ENCODE data around the gene TCF7L2. TPM values are rescaled to one million over a fixed set of nuclear protein-coding genes. Genes with fewer than 3 reads are reported as not detected.

Gene TCF7L2
- total RNA-seq, 2 experiments from 2014 or later = 0.60 to 0.81 TPM

DNA sequence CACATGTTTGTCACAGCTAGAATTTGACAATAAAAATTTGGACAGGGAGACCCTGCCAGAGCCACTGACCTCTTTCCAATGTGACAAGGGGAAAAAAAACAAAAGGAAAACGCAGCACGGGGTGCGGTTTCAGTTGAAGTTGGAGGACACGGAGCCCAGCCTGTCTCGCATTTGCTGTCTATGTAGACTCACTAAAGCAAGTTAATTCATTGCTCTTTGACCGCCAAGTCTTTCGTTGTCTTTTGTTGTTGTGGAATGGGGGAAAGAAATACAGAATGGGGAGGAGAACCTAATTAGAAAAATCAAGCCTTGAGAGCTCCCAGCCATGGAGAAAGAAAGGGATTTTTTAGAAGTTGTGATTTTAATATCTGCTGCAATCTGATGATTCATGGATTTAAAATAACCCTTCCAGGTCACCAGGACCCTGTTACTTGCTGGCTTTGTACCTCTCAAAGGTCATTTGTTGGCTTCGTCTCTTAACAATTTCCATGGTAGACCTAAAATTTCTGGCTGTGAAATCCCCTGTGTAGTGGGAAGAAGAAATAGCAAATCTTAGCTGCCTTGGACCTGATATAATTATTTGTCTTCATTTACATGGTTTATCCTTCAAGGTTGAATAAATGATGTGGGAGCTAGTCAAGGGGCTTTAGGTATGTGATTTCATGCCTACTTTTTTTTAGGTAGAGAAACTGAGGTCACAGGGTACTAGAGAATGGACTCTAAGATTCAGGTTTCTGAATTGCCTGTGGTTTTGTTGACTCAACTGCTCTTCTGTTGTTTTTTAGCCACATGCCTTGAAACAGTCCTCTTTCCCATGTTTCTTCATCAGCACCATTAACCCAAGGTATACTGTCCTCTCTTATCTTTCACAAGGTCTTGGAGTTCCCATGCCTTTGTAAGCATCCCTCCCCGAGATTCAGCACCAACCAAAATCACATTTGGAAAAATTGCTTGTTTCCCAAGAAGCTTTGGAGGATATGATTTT lies 78.7 kb downstream of the TCF7L2 start:
- Mint-ChIP-seq H3K4me1 (no peaks in the 10 kb centered on the region), H3K27me3 (peaks cover 33% of the 10 kb centered on the region), H3K27ac (no peak overlapping the region), H3K9me3 (no peaks in the 10 kb centered on the region), H3K4me3 (no peak overlapping the region), H3K36me3 (ENCODE audit: low read depth) (no peaks in the 10 kb centered on the region)
- CTCF ChIA-PET = no interaction called here
- POLR2A ChIA-PET = no interaction called here
- no peak for DNase-seq

DNA sequence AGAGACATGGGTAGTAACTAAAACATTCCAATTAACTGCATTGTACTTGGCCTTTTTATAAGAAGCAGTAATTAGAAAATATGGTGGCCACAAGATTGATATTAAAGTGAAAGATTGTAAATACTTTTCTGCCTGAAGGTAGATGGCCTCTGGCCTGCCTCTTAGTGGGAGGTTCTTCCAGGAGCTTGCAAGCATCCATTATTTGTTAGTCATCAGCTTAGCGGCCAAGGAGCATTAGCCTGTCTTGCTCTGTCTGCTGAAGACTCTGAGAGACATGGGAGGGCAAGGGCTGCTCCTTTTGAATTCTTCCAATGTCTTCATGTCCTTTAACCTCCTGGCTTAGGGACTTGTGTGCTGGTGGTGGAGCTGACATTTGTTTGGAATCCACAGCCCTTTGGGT lies 80.4 kb downstream of the TCF7L2 start:
- Mint-ChIP-seq H3K36me3 (ENCODE audit: low read depth) (no peaks in the 10 kb centered on the region), H3K27ac (no peak overlapping the region), H3K9me3 (no peaks in the 10 kb centered on the region), H3K27me3 (peaks cover 37% of the 10 kb centered on the region), H3K4me3 (no peak overlapping the region), H3K4me1 (no peaks in the 10 kb centered on the region)
- ChIA-PET CTCF (no interaction called here), POLR2A (no interaction called here)
- no peak for DNase-seq

DNA sequence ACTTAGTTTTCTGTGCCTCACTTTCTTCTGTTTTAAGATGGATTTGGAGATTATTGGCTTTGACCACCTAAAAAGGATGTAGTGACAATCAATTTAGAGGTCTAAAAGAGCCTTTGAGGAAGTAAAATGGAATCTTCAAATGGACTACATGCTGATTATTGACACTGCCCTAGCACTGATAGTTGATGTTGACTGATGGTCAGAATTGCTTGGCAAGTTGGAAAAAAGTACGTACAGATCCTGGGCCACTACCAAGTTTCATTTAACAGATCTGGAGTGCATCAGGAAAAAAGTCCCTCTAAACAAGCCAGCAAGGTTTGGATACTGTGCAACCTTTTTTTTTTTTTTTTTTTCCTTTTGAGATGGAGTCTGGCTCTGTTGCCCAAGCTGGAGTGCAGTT lies 81.1 kb downstream of the TCF7L2 start:
- ChIA-PET POLR2A (no interaction called here), CTCF (no interaction called here)
- no peaks in the 10 kb centered on the region for H3K36me3 Mint-ChIP-seq (ENCODE audit: low read depth)
- H3K4me3 Mint-ChIP-seq = no peak overlapping the region
- no peak overlapping the region for H3K27ac Mint-ChIP-seq
- H3K4me1 Mint-ChIP-seq = no peaks in the 10 kb centered on the region
- peaks cover 37% of the 10 kb centered on the region for H3K27me3 Mint-ChIP-seq
- DNase-seq = no peak
- H3K9me3 Mint-ChIP-seq = no peaks in the 10 kb centered on the region

DNA sequence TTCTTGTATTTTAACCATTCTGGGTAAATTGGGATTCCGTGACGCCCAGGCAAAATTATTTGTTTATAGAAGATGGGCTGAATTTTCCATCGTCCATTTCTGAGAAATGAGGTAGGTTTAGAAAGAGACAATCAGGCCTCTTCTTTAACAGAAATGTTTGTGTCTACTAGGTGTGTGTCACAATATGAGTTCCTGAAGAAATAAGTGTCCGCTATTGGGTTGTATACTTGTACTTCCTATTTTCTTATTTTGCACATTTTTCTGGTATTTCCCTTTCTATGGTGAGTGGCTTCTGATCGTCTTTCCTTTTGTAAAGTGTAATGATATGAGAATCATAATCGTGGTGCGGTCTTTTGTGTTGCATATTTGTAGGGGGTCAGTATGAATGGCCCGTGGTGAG lies 83.9 kb downstream of the TCF7L2 start:
- H3K36me3 Mint-ChIP-seq (ENCODE audit: low read depth) = no peaks in the 10 kb centered on the region
- DNase-seq = no peak
- ChIA-PET CTCF (no interaction called here), POLR2A (no interaction called here)
- H3K4me3 Mint-ChIP-seq = no peak overlapping the region
- no peaks in the 10 kb centered on the region for H3K9me3 Mint-ChIP-seq
- peaks cover 22% of the 10 kb centered on the region for H3K27me3 Mint-ChIP-seq
- no peak overlapping the region for H3K27ac Mint-ChIP-seq
- H3K4me1 Mint-ChIP-seq = no peaks in the 10 kb centered on the region

DNA sequence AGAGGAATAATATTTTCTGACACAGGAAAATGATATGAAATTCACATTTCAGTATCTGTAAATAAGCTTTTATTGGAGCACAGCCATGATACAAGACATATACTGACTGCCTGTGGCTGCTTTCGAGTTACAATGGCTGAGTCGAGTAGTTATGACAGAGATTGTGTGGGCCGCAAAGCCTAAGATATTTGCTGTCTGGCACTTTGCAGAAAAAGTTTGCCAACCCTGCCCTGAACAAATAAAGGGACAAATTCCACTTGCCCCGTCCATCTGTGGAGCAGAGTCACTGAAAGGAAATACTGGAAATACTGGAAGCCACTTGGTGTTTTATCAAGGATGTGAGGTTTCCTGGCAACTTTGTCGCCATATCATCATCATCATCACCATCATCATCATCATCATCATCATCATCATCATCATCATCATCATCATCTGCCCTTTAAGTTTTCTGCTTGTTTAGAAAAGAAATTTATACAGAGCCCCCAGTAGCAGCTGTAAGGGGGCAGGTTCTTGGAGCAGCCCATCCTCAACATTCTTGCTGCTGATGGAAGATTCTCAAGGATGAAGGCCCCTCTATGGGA lies 85.8 kb downstream of the TCF7L2 start:
- H3K36me3 Mint-ChIP-seq (ENCODE audit: low read depth) = no peaks in the 10 kb centered on the region
- H3K4me1 Mint-ChIP-seq = no peaks in the 10 kb centered on the region
- ChIA-PET CTCF (no interaction called here), POLR2A (no interaction called here)
- no peak overlapping the region for H3K27ac Mint-ChIP-seq
- no peak for DNase-seq
- H3K27me3 Mint-ChIP-seq = peaks cover 16% of the 10 kb centered on the region
- no peak overlapping the region for H3K4me3 Mint-ChIP-seq
- H3K9me3 Mint-ChIP-seq = no peaks in the 10 kb centered on the region

DNA sequence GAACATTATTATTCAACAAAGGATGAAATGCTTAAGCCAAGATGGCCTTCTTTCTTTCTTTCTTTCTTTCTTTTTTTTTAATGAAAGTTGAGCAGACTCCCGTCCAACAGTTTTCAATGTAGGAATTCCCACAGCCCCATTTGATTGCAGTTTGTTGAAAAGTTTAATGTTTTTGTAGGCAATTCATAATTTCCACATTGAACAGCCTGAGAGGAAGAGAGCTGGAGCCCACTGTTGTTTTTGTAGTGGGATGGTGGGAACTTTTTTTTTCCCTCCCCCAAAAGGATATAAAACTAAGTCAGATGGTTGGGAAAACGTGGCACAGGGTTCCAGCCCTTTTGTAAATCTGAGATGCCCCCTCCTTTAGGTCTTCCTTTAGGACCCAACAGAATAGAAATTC lies 86.6 kb downstream of the TCF7L2 start:
- no peak for DNase-seq
- ChIA-PET CTCF (no interaction called here), POLR2A (no interaction called here)
- Mint-ChIP-seq H3K27ac (no peak overlapping the region), H3K27me3 (peaks cover 16% of the 10 kb centered on the region), H3K4me3 (no peak overlapping the region), H3K36me3 (ENCODE audit: low read depth) (no peaks in the 10 kb centered on the region), H3K4me1 (no peaks in the 10 kb centered on the region), H3K9me3 (no peaks in the 10 kb centered on the region)

DNA sequence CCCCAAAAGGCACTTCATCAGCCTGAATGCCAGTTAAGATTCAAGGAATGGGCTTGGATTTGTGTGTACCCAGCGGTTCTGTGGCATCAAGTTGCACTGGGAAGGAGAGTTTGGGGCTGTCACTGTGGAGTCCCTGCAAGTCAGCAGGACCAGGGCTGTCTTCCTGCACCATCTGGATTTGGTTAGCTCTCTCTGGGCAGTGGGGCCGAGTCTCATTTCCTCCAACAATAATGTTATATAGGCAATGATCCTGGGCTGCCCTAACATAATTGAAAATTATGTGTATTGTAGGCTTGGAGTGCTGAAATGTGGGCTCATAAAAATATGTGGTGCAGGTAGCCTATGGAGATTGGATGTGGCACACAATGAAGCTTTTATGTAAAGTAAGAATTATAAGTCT lies 87.2 kb downstream of the TCF7L2 start:
- H3K9me3 Mint-ChIP-seq = no peaks in the 10 kb centered on the region
- no peaks in the 10 kb centered on the region for H3K4me1 Mint-ChIP-seq
- ChIA-PET CTCF (no interaction called here), POLR2A (no interaction called here)
- no peak overlapping the region for H3K4me3 Mint-ChIP-seq
- H3K27ac Mint-ChIP-seq = no peak overlapping the region
- H3K27me3 Mint-ChIP-seq = peaks cover 17% of the 10 kb centered on the region
- DNase-seq = no peak
- H3K36me3 Mint-ChIP-seq (ENCODE audit: low read depth) = no peaks in the 10 kb centered on the region

DNA sequence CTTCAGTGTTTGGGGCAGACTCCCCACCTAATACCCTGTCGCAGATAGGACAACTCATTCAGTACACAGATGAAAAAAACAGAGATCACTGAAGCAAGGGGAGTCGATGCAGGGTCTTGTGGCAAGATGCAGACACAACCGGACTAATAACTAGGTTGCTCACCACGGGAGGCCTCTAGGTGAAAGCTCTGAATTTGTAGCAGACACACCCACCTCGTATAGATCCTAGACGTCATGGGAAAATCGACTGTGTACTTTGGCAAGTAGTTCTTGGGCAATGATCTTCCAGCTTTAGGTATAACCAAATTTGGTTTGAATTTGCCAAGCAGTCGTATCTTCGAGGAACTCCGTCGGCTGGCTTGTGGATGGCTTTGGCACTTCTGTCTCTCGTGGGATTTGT lies 88.1 kb downstream of the TCF7L2 start:
- Mint-ChIP-seq H3K4me3 (no peak overlapping the region), H3K36me3 (ENCODE audit: low read depth) (no peaks in the 10 kb centered on the region), H3K9me3 (no peaks in the 10 kb centered on the region), H3K27me3 (peaks cover 20% of the 10 kb centered on the region), H3K4me1 (no peaks in the 10 kb centered on the region), H3K27ac (no peak overlapping the region)
- DNase-seq = no peak
- CTCF ChIA-PET = no interaction called here
- POLR2A ChIA-PET = no interaction called here

DNA sequence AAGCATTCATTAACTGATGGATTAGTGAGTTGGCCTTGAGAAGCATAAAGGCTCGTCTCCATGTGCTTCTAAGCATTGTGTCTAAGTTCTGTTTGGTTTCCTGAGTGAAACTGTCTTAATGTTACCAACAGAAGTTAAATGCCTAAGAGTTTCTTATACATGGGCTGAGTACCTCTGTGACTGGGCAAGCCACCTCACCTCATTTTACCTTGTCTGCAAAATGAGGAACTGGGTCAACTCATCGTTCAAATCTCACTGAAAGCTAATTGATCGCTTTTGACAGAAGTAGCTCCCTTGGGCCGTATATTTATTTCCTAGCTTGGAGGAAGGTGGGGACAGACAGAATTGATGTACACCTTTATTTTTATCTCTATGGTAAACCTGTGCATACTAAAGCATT lies 88.9 kb downstream of the TCF7L2 start:
- no peak for DNase-seq
- H3K36me3 Mint-ChIP-seq (ENCODE audit: low read depth) = no peaks in the 10 kb centered on the region
- H3K27ac Mint-ChIP-seq = no peak overlapping the region
- H3K9me3 Mint-ChIP-seq = no peaks in the 10 kb centered on the region
- ChIA-PET POLR2A (no interaction called here), CTCF (no interaction called here)
- peaks cover 20% of the 10 kb centered on the region for H3K27me3 Mint-ChIP-seq
- no peaks in the 10 kb centered on the region for H3K4me1 Mint-ChIP-seq
- H3K4me3 Mint-ChIP-seq = no peak overlapping the region

DNA sequence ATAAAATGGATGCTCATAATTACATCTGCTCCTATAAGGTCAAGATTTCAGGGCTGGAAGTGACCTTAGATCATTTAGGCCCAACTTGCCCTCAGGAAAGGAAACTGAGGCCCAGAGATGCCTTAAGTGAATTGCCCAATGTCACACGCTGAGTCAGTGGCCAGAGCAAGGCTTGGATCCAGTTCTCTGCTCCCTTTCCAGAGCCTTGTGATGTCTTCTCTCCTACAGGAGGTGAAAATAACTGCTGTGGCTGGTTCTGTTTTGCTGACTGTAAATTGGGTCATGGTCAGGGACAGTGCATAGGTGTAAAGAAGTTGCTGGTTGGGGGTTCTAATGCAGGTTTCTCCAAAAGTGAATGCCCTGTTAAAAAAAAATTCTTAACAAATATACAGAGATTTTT lies 91.3 kb downstream of the TCF7L2 start:
- Mint-ChIP-seq H3K4me3 (no peak overlapping the region), H3K27me3 (peaks cover 16% of the 10 kb centered on the region), H3K27ac (no peak overlapping the region), H3K36me3 (ENCODE audit: low read depth) (no peaks in the 10 kb centered on the region), H3K4me1 (no peaks in the 10 kb centered on the region), H3K9me3 (no peaks in the 10 kb centered on the region)
- POLR2A ChIA-PET = no interaction called here
- DNase-seq = no peak
- CTCF ChIA-PET = no interaction called here

DNA sequence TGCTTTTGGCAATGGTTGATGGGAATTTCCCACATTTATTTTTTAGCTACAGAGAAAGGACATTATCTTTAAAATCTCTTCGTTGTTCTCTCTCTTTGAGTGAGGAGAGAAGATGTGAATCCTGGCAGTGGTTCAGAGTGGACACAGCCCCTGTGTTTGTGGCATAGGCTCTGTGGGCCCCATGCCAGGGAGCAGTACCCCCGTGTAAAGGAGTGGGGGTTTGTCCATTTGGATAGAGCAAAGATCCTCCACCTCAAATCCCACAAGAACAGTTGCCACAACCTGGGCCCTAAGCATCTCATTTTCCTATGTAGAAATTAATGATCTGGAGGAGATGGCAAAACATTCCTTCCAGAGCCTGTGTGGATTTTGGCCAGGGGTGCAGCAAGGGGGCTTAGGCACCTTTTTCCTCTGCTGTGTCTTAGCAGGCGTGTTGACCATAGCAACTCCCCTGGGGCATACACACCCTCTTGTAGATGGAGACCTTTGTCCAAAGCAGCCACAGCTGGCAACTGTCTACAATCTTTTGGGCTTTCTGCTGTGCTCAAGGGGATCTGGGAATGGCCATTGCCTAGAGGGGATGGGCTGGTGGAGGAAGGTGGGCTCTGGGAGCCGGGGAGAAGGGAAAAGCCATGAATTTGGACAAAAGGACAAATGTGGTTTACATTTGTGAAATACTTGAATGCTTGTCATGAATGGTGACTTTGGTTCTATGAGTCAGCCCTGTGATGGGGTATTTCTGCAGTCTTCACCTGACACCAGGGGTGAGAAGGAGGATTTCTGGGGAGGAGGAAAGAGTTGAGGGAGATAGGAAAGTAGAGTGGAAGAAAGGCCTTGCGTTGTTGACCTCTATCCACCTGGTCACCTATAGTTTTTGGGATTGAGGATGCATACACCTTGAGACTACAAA lies 92.0 kb downstream of the TCF7L2 start:
- Mint-ChIP-seq H3K4me1 (no peaks in the 10 kb centered on the region), H3K9me3 (no peaks in the 10 kb centered on the region), H3K36me3 (ENCODE audit: low read depth) (no peaks in the 10 kb centered on the region), H3K27me3 (peaks cover 16% of the 10 kb centered on the region), H3K4me3 (no peak overlapping the region), H3K27ac (no peak overlapping the region)
- CTCF ChIA-PET = no interaction called here
- POLR2A ChIA-PET = no interaction called here
- DNase-seq = no peak

DNA sequence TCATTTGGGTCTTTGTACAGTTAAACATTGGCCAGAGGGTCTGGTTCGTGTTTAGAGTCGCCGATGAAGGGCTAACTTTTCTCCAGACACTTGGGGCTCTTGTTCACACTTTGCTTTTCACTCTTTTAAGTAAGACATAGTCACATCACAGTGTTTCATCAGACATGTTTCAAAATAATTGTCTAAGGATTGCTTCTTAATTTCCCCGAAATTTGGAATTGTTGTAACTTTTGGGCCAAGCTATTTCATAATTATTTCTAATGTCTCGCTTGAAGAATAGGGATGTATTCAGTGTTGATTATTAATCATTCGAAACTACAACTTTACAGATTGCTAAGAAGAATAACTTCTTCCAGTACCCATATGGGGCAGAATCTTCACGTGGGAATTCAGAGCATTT lies 92.8 kb downstream of the TCF7L2 start:
- POLR2A ChIA-PET = no interaction called here
- Mint-ChIP-seq H3K27me3 (peaks cover 11% of the 10 kb centered on the region), H3K9me3 (no peaks in the 10 kb centered on the region)

DNA sequence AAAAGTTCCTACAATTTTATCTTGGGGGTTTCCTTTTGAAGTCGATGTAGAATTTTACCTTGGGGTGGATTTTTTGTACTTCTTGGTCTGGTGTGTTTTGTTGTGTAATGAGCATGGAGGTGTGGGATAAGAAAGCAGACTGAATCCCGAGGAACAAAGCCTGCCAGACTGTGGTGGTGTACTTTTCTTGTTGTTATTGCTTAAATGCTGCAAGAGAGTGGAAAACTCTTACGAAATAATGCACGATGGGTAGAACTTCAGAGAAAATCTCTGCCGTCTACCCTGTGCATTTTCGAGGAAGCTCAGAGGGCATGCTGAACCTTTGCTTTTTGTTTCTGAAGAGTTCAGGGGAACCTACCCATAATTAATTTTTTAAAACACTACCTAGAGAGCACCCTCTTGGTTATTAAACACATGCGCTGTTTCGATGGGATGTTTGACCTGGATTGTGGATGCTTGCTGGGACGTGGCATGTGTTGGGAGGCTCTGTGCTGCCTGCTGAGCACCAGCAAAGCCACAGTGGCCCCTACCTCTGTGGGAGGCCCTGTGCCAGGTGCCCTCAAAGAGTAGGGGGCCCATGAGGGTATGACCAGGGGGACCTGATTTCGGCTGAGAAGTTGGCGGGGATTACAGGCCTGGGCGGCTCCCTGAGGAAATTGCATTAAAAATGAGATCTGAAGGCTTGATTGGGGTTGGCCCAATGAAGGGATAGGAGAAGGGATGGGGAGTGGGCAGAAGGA lies 94.1 kb downstream of the TCF7L2 start:
- no peak overlapping the region for H3K27ac Mint-ChIP-seq
- H3K9me3 Mint-ChIP-seq = no peaks in the 10 kb centered on the region
- H3K4me1 Mint-ChIP-seq = no peaks in the 10 kb centered on the region
- H3K36me3 Mint-ChIP-seq (ENCODE audit: low read depth) = no peaks in the 10 kb centered on the region
- POLR2A ChIA-PET = no interaction called here
- H3K27me3 Mint-ChIP-seq = peaks cover 9% of the 10 kb centered on the region
- no peak overlapping the region for H3K4me3 Mint-ChIP-seq
- CTCF ChIA-PET = no interaction called here
- no peak for DNase-seq

More for the DNA sequence above, 92.8 kb downstream of the TCF7L2 start:
- H3K4me1 Mint-ChIP-seq = no peaks in the 10 kb centered on the region
- CTCF ChIA-PET = no interaction called here
- DNase-seq = no peak
- no peak overlapping the region for H3K27ac Mint-ChIP-seq
- no peaks in the 10 kb centered on the region for H3K36me3 Mint-ChIP-seq (ENCODE audit: low read depth)
- no peak overlapping the region for H3K4me3 Mint-ChIP-seq

All from activated CD4-positive, alpha-beta T cell treated with anti-CD3 and anti-CD28 coated beads, Interleukin-2, amount 10 ng/mL, durations not matched to agents 7 days and 5 days (primary cell).